Upper lobe of left lung (tissue), 6 donors: Measurements from ENCODE around the gene SMIM44. TPM values are rescaled to one million over a fixed set of nuclear protein-coding genes. Genes with fewer than 3 reads are reported as not detected.
A peak's percentile ranks its signal among the peaks of the same experiment; 100 is the strongest.

Source experiments
- ATAC-seq, 2 donors: fragments of 200-7000 bp; cut with Tn5 transposase; one replicate each; pipeline ENCODE4 v1.9.1; 2022; ENCODE audit warnings: mild to moderate bottlenecking in 2 of 2, moderate library complexity in 2 of 2; ENCODE audit not compliant: low FRiP score in 2 of 2
- DNase-seq, 2 donors: peaks; one replicate each; pipeline ENCODE4 v3.0.0-alpha.2; 2019 to 2020
- H3K27ac ChIP-seq, 4 donors: fragments of 200-600 bp; sonication (generic); one replicate each; pipeline ENCODE4 v1.5.1; 2016 to 2019
- H3K27me3 ChIP-seq, 4 donors: fragments of 200-600 bp; sonication (generic); one replicate each; pipeline ENCODE4 v1.5.1; 2017 to 2019
- H3K36me3 ChIP-seq, 4 donors: fragments of 200-600 bp; sonication (generic); one replicate each; pipeline ENCODE4 v1.5.1; 2016 to 2019
- H3K4me1 ChIP-seq, 4 donors: fragments of 200-600 bp; sonication (generic); one replicate each; pipeline ENCODE4 v1.5.1; 2018 to 2019
- H3K4me3 ChIP-seq, 4 donors: fragments of 200-600 bp; sonication (generic); one replicate each; pipeline ENCODE4 v1.5.1; 2017 to 2019; ENCODE audit warnings: mild to moderate bottlenecking in 2 of 4, moderate library complexity in 1 of 4
- H3K9me3 ChIP-seq, 4 donors: fragments of 200-600 bp; sonication (generic); one replicate each; pipeline ENCODE4 v1.5.1; 2018 to 2019
- CTCF ChIP-seq, 6 experiments: fragments of 450-650 bp in 4 of 6; fragments of 200-600 bp in 2 of 6; sonication (generic) in 2 of 6; IDR thresholded peaks; one replicate each; pipeline ENCODE4 v1.5.1; 2016 to 2019; ENCODE audit warnings: antibody characterized with exemption in 6 of 6
- EP300 ChIP-seq, 4 donors: sonication (generic); formaldehyde crosslinking; IDR thresholded peaks; one replicate each; pipeline ENCODE4 v1.5.1; 2017; ENCODE audit warnings: antibody characterized with exemption in 4 of 4, control low read depth in 2 of 4
- POLR2A ChIP-seq, 4 donors: fragments of 450-650 bp; IDR thresholded peaks; one replicate each; pipeline ENCODE4 v1.5.1; 2016 to 2017; ENCODE audit warnings: antibody characterized with exemption in 4 of 4, mild to moderate bottlenecking in 2 of 4
- POLR2AphosphoS5 ChIP-seq, 2 donors: sonication (generic); formaldehyde crosslinking; IDR thresholded peaks; one replicate each; pipeline ENCODE4 v1.5.1; 2017; ENCODE audit warnings: antibody characterized with exemption in 2 of 2
- WGBS, 2 donors: methylation state at CpG; one replicate each; pipeline ENCODE4 v1.1.5; 2017 to 2018; 5-methylcytosine and 5-hydroxymethylcytosine counted together
- total RNA-seq, 6 donors: library from RNA; depleted of rRNA in 4 of 6; stranded (reverse); fragments of >200 nt in 4 of 6; gene quantifications; one replicate each; pipeline versions ENCODE4 v1.1.0 to v1.2.1, GENCODE V29; 2016 to 2021
- donor health status: DM: no; HTN: no; CAD: no; lungs with moderate emphysema.
- donor health status: DM: no; HTN: yes; CAD: no; lungs with severe emphysema.

Gene SMIM44
- total RNA-seq, 6 donors from 2014 or later, result not detected

GRCh38 chr19:3513229-3514140 is 30.2 kb upstream of the SMIM44 start:
- ATAC-seq (peak in 1 of 2 donors; percentile 1), DNase-seq (peak in 1 of 2 donors; percentile 55)
- H3K27ac ChIP-seq, result no peak overlapping the region
- 72 to 92% methylated on average over 6 to 18 of the region's 23 CpGs for WGBS, 2 donors
- H3K9me3 ChIP-seq, result no peaks in the 10 kb centered on the region
- TF ChIP-seq EP300 (IDR thresholded peaks at IDR 0.05) (no peak), POLR2A (IDR thresholded peaks at IDR 0.05) (no peak), POLR2AphosphoS5 (IDR thresholded peaks at IDR 0.05) (no peak), CTCF (IDR thresholded peaks at IDR 0.05) (no peak)
- no peaks in the 10 kb centered on the region for H3K27me3 ChIP-seq
- H3K36me3 ChIP-seq, result peaks cover 0 to 21% (median 8%) of the 10 kb centered on the region in 4 donors
- H3K4me3 ChIP-seq, result no peak overlapping the region
- peaks cover 9 to 32% (median 13%) of the 10 kb centered on the region in 4 donors for H3K4me1 ChIP-seq

GRCh38 chr19:3512562-3513228 is 29.5 kb upstream of the SMIM44 start:
- H3K36me3 ChIP-seq, result peaks cover 0 to 21% (median 8%) of the 10 kb centered on the region in 4 donors
- H3K4me3 ChIP-seq, result no peak overlapping the region
- TF ChIP-seq CTCF (IDR thresholded peaks at IDR 0.05) (no peak), POLR2A (IDR thresholded peaks at IDR 0.05) (no peak), POLR2AphosphoS5 (IDR thresholded peaks at IDR 0.05) (no peak), EP300 (IDR thresholded peaks at IDR 0.05) (no peak)
- 89 to 94% methylated on average over 11 to 16 of the region's 17 CpGs for WGBS, 2 donors
- no peaks in the 10 kb centered on the region for H3K9me3 ChIP-seq
- H3K27me3 ChIP-seq, result no peaks in the 10 kb centered on the region
- H3K4me1 ChIP-seq, result peaks cover 14 to 40% (median 16%) of the 10 kb centered on the region in 4 donors
- DNase-seq (peak in 1 of 2 donors; percentile 33), ATAC-seq (no peak)
- no peak overlapping the region for H3K27ac ChIP-seq

GRCh38 chr19:3511506-3512251 is 28.4 kb upstream of the SMIM44 start:
- H3K36me3 ChIP-seq, result peaks cover 0 to 21% (median 8%) of the 10 kb centered on the region in 4 donors
- TF ChIP-seq EP300 (IDR thresholded peaks at IDR 0.05) (no peak), POLR2A (IDR thresholded peaks at IDR 0.05) (no peak), CTCF (IDR thresholded peaks at IDR 0.05) (no peak), POLR2AphosphoS5 (IDR thresholded peaks at IDR 0.05) (no peak)
- no peaks in the 10 kb centered on the region for H3K9me3 ChIP-seq
- no peak overlapping the region for H3K4me3 ChIP-seq
- WGBS, 2 donors, result 91 to 92% methylated on average over 18 to 23 of the region's 26 CpGs
- H3K27me3 ChIP-seq, result no peaks in the 10 kb centered on the region
- DNase-seq (peak in 1 of 2 donors; percentile 62), ATAC-seq (no peak)
- no peak overlapping the region for H3K27ac ChIP-seq
- peaks cover 13 to 40% (median 18%) of the 10 kb centered on the region in 4 donors for H3K4me1 ChIP-seq

- H3K27ac ChIP-seq, result no peak overlapping the region
- no peaks in the 10 kb centered on the region for H3K9me3 ChIP-seq
- H3K4me1 ChIP-seq, result peaks cover 11 to 37% (median 15%) of the 10 kb centered on the region in 4 donors
- H3K27me3 ChIP-seq, result no peaks in the 10 kb centered on the region
- WGBS, 2 donors, result 91 to 94% methylated on average over 10 to 22 of the region's 22 CpGs
- H3K4me3 ChIP-seq, result no peak overlapping the region
- peaks cover 0 to 21% (median 8%) of the 10 kb centered on the region in 4 donors for H3K36me3 ChIP-seq
- peak in 1 of 2 donors; percentile 66 for DNase-seq
- ATAC-seq, result no peak
- TF ChIP-seq POLR2A (IDR thresholded peaks at IDR 0.05) (no peak), POLR2AphosphoS5 (IDR thresholded peaks at IDR 0.05) (no peak), CTCF (IDR thresholded peaks at IDR 0.05) (no peak), EP300 (IDR thresholded peaks at IDR 0.05) (no peak)
Measured at GRCh38 chr19:3510727-3511126, 27.5 kb upstream of the SMIM44 start.
